Measurements from ENCODE around the gene SLC22A7.
"Not testable (repeated sequence)": the region's sequence is repeated elsewhere in the genome, so short reads cannot be mapped to it uniquely, and the experiment has no call there.

Gene SLC22A7

DNA sequence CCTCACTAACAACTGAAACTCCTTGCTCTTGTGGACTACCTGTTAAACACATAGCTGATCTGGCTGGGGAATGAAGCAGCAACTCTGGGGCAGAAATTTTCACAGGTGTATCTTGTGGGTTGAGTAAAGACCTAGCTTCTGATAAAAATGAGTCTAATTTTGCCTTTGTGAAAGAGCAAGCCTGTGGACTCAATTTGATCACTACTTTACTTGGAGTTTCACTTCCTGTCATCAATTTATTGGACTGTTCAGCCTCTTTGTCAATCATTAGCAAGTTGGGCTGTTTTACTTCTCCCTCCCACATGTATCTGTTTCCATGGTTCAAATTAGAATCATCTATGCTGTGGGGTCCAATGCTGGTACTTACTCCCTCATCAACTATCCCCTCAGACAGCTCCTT is 40.2 kb downstream of the SLC22A7 start:
- no peak for DNase-seq (ENCODE audit: low read depth)

DNA sequence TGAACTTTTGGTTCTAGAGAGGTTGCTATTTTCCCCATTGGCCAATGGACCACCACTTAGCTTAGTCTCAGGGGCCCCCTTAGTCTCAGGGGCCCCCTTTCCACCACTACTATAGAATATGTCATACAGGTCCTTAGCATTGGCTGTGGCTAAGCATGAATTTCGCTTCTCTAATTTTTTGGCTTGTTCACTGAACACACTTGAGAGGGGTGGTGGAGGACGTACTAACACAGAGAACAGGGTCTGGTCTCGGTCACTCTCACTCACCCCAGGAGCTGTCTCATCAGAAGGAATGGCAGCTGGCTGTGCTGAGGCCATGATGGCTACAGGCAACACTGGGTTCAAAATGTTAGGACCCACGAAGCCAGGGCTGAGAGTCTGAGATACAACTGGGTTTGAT is 41.1 kb downstream of the SLC22A7 start:
- DNase-seq (ENCODE audit: low read depth) = no peak

DNA sequence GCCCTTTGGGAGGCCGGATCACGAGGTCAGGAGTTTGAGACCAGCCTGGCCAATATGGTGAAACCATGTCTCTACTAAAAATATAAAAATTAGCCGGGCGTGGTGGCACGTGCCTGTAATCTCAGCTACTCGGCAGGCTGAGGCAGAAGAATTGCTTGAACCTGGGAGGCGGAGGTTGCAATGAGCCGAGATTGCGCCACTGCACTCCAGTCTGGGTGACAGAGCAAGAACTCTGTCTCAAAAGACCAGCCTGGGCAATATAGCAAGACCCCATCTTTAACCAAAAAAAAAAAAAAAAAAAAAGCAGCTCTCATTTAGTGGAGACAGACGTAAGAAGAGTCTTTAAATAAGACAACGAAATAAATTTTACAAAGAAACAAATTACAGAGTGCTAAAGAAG is 48.2 kb downstream of the SLC22A7 start:
- not testable (repeated sequence) for DNase-seq (ENCODE audit: low read depth)

DNA sequence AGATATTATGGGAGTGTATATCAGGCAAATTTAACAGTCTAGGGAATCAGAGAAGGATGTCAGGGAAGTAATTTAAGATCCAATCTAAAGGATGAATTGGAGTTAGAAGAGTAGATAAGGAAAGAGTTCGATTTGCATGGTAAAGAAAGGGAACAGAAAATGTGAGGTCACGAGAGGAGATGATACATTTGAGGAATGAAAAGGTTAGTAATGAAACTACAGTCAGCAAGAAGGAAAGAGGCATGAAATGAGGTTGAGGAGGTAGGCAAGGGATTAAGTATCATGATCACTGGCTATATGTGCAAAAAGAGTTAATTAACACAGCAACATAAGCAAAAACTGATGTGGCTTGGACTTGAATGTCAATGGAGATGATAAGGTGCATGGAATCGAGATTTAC is 49.0 kb downstream of the SLC22A7 start:
- no peak for DNase-seq (ENCODE audit: low read depth)

DNA sequence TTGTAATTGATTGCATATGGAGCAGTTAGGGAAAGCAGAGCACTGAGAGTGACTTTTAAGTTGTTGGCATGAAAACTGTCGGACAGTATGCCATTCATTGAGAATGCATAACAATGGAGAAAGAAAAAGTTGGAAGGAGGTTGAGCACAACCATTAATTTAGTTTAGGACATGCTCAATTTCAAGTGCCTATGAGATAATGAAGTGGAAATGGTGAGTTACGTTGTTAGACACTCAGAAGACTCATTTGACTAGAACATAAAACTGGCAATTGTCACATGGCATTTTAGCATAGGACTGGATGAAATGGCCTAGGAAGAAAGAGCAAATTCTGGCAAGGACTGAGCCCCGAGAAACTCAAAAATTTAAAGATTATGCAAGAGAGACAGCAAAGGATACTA is 49.4 kb downstream of the SLC22A7 start:
- DNase-seq (ENCODE audit: low read depth) = no peak

DNA sequence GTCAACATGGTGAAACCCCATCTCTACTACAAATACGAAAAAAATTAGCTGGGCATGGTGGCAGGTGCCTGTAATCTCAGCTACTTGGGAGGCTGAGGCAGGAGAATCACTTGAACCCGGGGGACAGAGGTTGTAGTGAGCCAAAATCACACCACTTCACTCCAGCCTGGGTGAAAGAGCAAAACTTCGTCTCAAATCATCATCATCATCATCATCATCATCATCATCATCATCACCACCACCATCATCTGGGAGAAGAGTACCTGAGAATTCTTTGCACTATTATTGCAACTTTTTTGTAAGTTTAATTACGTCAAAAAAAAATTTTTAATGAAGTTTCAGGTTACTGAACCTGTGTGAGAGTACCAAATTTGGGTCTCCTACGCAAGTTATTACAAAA is 53.9 kb downstream of the SLC22A7 start:
- not testable (repeated sequence) for DNase-seq (ENCODE audit: low read depth)

Data from stimulated activated CD8-positive, alpha-beta memory T cell treated with anti-CD3 and anti-CD28 coated beads, Interleukin-12 subunit alpha, Interleukin-12 subunit beta, amount 100 ng/mL, for 1 hour (primary cell).